RKO (cell line): ENCODE measurements around the gene SLC51A.
"Not testable (repeated sequence)": the region's sequence is repeated elsewhere in the genome, so short reads cannot be mapped to it uniquely, and the experiment has no call there.

Experiments
- DNase-seq: peaks from one replicate; pipeline ENCODE4 v3.0.0-alpha.2; 2016; ENCODE audit warnings: low spot score

The SLC51A gene

DNA sequence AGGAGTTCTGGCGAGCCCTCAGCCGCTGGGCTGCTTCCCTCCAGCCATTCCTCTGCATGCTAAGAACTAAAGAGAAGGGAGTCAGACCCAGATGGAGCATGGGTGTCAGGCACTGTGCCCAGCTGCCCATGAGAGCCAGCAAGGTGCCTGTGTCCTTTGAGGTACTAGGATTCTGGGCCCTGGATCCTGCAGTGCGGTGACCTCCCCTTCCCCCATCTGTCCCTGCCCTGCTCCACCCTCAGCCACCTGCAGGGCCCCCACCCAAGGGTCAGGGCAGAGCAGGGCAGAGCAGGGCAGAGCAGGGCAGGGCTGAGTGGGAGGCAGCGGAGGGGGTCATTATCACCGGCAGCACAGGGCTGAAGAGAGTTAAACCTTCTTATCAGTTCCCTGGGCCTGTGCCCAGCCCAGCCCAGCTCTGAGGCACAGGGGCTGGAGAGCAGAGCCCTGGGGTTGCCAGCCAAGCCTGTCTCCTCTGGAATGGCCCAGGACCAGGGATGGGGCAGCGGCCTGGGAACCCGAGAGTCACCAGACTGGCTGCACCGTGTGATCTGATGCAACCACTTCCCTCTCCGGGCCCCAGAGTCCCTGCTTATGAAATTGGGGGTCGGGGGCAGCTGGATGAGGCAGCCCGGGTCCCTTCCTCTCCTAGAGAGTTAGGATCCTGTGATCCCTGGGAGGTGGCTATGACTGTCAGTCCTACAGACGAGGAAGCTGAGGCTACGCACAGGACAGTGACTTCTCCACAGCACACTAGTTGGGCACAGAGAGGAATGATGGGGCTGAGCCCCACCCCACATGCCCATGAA is 22.4 kb upstream of the SLC51A start:
- no peak for DNase-seq

DNA sequence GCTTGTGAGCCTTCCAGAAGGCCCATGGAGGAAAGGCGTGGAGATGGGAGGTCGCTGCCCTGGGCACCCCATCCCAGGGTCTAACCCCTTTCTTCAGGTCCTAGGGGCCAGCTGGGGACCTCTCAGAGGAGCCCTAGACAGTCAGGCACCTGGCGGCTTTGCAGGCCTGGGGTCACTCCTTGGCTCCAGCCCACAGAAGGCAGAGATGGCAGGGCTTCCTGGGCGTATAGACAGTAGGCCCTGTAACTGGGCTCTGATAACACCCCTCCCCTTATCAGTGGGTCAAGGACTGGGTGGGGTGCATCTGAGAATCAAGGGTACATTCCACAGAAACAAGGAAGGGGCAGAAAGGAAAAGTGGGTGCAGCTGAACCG is 21.8 kb upstream of the SLC51A start:
- no peak for DNase-seq

DNA sequence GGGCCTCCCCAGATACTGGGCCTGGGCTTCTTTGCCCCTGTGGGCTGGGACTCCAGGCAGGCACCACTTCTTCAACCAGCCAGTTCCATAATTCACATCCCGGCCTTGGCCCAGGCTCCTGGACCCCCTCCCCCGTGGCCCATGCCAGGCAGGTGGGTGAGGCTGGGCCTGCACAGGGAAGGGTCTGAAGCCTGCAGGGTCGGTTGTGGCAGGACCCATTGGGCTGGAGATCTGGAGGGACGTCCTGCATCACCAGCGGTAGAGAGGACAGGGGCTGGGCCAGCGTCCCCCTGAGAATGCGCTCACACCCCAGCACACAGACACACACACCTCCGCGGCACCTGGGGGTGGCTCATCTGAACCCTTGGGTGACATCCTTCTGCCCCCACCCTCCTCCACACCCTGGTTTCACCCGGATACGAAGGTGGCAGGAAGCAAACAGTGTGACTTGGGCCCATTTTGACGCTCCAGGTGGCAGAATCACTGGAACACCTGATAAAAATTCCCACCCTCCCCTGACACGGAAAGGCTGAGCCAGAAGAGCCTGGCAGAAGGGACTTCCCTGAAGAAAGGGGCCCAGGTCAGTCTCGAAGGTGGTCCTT is 20.6 kb upstream of the SLC51A start:
- no peak for DNase-seq

DNA sequence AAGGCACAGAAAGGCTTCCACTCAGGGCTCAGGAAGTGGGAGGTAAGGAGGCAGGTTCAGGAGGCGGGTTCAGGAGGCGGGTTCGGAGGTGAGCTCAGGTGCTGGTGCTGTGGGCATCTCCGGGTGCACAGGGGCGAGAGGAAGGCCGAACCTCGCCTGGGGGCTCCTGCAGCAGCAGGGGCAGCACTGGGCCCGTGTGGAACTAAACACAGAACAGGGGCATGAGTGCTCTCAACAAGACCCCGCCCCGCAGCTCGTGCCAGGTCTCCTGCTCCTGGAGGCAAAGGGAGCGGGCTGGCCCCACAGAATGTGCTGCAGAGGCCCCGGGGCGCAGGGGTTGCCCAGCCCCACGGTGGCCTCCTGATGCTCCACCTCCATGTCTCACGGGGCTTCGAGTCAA is 18.8 kb upstream of the SLC51A start:
- DNase-seq = no peak

DNA sequence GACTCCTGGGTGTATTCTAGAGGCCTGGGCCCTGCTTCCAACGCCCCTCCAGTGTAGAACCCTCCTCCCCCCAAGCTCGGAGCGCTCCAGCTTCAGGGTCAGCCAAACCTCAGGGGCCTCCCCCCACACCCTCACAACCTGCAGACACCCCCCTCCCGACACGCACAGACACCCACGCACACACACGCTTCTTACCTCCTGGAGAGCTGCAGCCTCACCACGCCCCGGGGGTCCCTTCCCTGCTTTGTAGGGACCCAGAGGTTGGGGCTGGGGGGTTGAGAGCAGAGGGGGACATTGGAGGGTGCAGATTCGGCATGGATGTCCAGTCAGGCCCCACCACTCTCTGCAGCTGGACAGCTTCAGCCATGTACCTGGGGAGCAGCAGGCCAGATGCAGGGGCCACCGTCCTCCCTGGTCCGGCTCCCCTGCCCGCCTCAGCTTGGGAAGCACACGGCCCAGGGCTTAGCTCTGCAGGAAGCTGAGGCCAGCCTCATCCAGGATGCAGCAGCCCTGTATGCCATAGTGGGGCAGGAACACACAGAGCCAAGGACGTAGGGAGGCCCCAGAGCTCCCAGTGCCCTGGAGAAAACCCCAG is 18.2 kb upstream of the SLC51A start:
- DNase-seq = no peak

DNA sequence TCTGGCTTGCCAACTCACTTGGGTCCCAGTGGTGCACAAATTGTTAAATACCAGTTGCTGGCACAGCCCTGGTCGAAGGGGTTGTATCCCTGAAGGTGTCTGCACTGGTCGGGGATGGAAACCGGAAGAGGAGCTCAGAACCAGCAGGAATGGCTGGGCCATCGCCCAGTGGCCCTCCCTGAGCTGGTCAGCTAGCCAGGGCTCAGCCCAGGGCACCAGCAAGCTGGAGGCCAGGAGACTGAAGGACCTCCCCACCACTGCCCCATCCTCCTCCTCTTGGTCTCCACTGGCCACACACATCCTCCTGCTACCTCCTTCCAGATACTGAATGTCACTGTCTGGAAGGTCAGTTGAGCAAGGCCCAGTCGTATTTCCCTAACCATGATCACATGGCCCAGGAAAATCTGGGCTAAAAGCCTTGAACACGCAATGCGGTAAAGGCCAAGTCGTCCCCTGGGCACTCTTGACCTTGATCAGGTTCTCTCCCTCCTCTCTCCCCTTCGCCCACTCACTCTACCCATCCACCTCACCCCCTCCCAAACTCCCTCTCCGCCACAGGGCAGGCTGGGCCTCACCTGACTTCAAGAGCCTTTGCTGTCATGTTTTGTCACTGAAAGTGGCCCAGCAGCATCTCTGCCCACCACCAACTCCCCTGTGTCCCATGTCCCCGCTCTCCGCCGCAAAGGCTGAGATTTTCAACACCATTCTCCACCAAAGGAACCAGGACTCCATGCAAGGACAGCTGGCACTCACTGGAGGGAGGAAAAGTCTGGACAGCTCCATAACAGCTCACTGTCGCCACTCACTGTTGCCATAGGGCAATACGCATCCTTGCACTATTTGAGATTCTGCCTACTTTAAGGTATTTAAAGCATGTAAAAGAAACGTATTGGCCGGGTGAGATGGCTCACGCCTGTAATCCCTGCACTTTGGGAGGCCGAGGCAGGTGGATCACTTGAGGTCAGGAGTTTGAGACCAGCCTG is 17.3 kb upstream of the SLC51A start:
- no peak for DNase-seq

DNA sequence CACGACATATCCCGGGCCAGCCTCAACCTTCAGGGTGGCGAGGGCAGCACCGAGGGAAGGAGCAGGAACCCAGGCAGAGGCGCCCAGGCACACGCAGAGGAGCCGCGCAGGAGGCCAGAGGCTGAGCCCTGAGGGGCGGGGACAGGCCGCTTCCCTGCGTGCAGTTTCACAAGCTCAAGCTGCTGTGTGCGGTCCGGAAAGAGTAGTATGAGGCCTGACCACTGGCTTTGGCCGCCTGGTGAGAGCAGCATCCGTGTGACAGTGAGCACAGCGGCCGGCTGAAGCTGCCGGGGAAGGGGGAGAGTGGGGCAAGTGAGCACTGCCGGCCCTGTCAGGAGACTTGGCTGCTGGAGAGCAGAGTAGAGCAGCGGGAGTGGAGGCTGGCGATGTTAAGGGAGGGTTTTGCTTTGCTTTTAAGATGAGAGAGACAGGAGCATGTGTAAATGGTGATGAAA is 13.8 kb upstream of the SLC51A start:
- DNase-seq = no peak

DNA sequence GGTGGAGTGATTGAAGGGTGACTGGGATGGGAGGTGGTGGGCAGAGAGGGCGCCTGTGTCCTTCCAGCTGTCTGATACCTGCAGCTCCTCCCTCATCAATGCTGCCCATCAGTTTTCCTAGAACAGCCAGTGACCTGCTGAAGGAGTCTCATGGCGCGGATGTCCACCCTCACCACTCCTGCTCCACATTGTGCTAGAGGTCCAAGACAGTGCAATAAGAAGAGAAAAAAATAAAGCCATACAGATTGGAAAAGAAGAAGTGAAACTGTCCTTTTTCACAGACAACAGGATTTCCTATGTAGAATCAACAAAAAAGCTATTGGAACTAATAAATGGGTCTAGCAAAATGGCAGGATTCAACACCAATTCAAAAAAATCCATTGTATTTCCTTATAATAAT is 12.5 kb upstream of the SLC51A start:
- DNase-seq = no peak

DNA sequence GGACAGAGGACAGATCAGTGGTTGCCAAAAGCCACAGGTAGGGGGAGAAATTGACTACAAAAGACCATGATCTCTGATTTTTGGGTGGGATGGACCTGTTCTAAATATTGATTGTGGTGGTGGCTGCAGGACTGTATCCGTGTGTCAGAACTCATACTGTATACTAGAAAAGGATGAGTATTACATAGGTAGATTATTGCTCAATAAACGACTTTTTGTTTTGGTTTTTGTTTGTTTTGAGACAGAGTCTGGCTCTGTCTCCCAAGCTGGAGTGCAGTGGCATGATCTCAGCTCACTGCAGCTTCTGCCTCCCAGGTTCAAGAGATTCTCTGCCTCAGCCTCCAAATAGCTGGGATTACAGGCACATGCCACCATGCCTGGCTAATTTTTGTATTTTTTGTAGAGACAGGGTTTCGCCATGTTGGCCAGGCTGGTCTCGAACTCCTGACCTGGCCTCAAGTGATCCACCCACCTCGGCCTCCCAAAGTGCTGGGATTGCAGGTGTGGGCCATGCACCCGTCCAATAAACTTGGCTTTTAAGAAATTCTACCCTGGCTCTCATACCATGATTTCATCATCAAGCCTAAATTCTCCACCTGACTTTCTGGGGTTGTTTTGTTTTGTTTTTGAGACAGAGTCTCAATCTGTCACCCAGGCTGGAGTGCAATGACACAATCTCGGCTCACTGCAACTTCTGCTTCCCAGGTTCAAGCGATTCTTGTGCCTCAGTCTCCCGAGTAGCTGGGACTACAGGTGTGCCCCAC is 10.7 kb upstream of the SLC51A start:
- not testable (repeated sequence) for DNase-seq

DNA sequence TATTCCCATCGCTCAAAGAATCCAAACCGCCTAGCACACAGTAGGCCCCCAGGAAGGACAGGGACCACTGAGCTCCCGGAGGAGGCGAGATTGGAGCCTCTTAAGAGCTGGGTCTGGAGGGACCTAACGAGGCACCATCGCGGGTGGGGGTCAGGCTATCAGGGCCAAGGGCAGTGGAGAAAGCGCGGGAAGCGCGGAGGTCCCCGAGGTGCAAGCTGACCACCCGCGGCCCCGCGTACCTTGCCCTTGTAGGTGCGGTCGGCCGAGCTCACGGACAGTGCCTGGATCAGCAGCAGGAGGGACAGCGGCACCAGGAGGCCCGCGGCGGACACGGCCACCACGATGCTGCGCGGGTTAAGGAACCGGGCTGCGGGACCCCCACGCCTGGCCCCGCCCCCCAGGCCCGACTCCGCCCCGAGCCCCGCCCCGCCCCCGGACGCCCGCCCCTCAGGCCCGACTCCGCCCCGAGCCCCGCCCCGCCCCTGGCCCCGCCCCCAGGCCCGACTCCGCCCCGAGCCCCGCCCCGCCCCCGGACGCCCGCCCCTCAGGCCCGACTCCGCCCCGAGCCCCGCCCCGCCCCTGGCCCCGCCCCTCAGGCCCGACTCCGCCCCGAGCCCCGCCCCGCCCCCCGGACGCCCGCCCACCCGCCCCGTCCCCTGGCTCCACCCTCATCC is 9.0 kb upstream of the SLC51A start:
- no peak for DNase-seq

DNA sequence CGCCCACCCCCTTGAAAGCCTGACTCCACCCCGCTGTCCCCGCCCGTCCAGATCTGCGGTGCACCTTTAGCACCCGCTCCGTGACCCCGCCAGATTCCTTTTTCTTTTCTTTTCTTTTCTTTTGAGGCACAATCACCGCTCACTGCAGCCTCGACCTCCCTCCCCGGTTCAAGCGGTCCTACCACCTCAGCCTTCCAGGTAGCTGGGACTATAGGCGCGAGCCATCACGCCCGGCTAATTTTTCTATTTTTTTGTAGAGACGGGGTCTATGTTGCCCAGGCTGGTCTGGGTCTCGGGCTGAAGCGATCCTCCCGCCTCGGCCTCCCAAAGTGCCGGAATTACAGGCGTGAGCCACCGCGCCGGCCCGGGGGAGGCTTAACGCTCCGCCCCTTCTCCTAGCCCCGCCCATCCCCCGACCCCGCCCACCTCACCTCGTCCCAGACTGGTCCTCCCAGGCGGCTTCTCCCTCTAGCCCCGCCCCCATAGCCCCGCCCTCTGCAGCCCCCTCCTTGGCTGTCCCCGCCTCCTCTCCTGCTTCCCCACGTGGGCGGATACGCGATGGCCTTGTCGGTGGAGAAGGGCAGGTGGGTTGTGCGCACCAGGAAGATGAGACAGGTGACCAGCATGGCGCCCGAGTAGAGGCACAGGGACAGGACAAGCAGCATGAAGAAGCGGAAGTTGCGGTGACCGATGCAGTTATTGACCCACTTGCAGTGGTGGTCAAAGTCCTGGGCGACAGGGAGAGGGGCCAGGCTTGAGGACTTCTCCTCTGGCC is 8.3 kb upstream of the SLC51A start:
- no peak for DNase-seq

DNA sequence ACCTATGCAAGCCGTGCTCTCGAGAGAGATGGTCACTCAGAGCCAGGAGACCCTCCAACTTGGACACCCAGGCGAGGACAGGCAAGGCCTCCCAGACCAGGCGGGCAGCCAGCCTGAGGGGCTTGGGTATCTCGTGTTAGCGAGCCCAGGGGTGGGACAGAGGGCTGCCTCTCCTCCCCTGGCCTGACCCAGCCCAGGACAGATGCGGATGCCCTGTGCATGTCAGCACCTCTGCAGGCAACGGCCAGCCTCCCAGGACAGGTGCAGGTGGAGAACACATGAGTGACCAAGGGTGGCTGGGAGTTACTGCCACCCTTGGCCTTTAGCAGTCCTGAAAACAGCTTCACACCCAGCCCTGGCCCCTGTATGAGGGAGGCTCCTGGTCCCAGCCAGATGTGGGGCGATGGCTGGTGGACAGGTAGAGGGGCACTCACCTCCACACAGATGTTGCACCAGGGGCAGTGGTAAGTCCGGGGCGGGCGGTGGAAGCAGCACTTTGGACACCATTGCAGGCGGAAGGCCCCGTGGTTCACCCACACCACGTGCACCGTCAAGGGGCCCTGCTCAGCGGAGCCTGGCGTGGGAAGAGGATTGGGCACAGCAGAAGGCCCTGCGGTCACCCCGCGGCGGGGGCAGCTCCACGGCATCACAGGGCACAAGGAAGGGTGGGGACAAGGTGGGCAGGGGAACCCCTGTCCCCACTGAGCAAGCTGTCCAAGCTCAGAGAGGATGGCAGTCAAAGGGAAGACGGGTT is 7.2 kb upstream of the SLC51A start:
- DNase-seq = no peak

DNA sequence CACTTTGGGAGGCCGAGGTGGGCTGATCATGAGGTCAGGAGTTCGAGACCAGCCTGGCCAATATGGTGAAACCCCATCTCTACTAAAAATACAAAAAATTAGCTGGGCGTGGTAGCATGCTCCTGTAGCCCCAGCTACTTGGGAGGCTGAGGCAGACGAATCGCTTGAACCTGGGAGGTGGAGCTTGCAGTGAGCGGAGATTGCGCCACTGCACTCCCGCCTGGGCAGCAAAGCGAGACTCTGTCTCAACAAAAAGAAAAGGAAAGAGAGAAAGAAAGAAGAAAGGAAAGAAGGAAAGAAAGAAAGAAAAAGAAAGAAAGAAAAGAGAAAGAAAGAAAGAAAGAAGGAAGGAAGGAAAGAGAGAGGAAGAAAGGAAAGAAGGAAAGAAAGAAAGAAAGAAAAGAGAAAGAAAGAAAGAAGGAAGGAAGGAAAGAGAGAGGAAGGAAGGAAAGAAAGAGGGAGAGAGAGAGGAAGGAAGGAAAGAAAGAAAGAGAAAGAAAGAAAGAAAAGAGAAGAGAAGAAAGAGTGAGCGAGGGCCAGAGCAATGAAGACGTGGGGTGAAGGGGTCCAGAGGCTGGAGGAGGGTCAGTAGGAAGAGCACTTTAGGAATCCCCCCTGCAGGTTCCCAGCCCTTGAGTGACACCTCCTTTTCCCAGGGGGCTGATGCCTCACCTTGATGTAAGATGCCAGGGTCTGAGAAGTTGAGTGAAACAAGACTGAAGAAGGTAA is 6.2 kb upstream of the SLC51A start:
- not testable (repeated sequence) for DNase-seq

DNA sequence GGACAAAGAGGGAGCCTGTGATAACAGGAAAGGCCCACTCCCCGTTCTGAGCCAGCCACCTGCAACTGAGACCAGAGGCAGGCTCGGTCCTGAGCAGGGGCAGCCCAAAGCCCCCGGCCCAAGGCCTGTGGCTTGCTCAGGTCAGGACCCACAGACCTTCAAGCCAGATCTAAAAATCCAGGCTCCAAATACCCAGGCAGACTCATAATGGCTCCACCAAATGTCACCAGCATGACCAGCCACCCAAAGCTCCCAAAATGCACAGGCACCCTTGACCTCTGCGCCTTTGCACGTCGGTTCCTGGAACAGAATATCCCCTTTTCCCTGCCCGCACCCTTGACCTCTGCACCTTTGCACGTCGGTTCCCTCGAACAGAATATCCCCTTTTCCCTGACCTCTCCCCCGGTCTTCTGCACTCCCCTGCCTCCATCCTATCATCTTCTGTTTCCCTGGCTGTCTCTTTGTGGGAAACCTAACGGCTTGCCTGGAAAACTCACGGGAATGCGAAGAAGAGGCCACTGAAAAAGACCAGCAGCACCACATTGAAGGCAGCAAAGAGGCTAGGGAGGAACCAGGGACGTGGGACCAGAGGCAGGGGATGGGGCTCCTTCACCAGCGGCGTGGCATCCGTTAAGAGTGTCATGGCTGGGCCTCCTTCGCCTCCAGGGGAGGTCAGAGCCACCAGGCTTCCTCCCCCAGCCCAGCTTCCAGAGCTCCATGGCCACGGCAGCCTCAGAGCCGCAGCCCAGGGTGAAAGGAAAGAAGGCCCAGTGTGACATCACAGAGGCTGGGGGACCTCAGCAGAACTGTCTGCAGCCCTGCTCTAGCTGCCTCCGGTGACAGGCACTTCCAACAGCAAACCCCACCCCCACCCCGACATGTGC is 5.4 kb upstream of the SLC51A start, which contains the start of gene ZDHHC19:
TSS of gene ZDHHC19 (minus strand) at position 728 of the 884 bp plus-strand sequence. CDS start at position 643, 85 bp downstream.
- no peak for DNase-seq

DNA sequence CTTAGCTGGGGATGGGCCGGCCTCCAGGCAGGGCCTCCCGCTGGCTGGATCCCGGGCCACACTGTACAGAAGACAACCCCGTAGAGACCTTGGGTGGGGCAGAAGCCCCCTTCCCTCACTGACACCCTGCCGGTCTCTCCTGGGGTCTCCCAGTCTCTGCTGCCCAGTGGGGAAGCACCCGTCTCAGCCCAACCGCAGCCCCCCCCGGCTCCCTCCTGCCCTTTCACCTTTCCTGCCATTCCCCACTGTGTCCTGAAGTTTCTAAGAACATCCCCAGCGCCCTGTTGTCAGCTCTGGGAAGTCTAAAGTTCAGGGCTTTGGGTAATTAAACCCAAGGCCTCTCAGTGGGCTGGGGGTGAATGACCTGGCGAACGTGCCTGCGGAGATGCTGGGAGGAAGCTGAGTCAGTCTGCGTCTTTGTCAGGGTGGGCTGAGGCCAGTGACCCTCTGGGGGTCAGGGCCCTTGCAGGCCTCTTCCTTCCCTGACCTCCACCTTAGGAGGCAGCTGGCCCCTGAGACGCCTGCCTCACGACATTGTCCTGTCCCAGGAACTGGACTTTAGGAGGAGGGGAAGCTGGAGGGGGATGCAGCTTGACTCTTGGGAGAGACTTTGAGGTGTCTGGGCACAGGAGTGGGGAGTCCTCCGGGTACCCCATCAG is 1.4 kb upstream of the SLC51A start:
- DNase-seq = no peak

DNA sequence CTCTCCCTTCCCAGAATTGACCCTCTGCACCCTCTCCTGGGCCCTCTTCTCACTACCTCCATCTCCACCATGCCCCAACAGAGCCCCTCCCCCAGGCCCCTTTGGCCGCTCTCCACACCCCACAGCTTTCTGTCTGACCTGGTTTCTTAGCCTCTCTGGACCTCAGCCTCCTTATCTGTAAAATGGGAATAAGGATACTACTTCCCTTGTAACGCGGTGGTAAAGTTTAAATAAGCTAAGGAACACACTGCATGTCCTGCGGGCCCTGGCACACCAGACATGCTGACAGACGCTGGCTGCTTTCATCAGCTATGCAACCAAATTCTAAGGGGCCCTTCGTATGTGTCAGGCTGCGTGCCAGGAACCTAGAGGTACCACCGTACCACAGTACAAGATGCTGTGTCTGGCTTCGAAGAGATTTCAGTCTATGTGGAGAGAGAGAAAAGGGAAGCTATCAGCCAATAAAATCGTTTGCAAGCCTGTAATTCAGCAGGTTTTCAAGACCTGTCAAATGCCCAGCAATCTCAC is 777 bp upstream of the SLC51A start:
- DNase-seq = no peak
